ENCODE data around the gene METTL25B.

The METTL25B gene

DNA sequence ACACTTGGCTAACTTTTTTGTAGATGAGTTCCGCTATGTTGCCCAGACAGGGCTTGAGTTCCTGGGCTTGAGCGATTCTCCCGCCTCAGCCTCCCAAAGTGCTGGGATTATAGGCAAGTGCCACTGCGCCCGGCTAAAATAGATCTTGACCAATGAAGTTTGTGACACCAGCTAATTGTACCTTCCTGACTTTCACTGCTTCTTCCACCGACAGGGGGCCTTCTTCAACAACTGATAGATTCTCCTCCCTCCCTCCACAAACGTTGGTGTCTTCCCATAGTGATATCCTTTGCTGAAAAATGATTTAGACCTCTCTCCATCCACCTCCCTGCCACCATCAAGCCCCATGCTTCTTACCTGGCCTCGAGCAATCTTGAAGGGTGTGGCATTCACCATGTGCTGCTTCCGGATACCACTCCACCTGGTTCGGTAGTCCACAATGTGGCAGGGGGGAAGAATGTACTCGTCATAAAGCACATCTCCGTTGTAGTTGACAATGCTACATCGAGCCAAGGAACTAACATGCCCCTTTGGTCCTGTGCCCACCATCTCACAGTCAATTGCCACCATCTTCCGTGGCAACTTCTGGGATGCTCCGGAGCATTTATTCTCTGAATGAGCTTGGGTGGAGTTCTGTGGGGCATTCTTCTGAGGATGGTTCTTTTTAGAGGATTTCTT is 1.6 kb upstream of the METTL25B start:
- no peak for DNase-seq (ENCODE audit: low read depth)

DNA sequence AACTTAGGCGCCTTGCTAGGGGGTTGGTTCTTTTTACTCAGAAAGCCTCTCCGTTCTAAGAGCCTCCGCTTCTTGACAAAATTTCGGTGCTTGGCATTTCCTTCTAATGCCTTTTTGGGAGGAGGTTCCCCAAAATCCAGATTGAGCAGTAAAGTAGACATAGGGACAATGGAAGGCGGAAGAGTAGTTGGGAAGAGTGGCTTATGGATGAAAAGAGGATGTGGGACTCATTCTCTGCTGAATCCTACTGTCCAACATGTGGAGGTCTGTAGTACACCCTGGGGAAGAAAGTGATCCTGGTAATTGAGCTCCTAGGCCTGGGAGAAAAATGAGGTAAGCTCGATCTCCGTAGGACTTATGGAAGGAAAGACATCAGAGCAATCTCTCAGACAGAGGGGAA is 777 bp upstream of the METTL25B start:
- no peak for DNase-seq (ENCODE audit: low read depth)

DNA sequence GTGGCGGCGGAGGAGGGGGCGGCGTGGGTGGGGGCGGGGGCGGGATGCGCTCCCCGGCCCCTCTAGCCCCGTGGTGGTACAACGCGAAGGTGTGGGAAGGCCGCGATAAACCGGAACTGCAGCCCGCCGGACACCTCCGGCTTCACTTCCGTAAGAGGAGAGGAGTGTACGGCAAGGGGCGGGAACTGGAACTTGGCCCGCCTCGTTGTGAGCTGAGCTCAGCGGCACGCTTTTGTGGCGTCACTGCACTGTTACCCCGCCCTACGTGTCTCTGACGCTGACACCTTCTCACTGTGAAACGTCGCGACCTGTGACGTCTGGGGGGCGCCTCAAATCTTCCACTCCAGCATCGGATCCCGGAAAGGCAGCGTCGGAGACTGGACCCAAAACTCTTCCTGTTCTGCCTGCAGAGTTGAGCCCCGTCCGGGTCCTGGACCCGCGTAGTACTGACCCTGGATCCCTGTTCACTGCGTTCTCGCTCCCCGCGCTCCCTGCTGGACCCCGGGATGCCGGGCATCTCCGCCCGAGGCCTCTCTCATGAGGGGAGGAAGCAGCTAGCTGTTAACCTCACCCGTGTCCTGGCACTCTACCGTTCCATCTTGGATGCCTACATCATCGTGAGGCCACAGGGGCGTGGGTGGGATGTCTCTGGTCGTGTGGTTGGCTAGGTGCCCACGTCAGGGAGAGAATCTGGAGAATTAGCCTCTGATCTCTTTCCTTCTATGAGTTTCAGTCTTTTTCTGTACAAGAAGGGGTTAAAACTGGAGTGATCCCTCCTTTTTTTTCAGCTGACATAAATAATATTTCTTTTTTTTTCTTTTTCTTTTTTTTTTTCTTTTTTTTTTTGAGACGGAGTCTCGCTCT is 562 bp downstream of the METTL25B start, which contains the start of gene ISG20L2:
ISG20L2 (minus strand) TSS at position 168 of the 864 bp plus-strand sequence. CDS start 1,114 bp downstream, outside the sequence.
- peak; percentile 84 for DNase-seq (ENCODE audit: low read depth)

GRCh38 chr1:156733989-156734584 is 5.8 kb downstream of the METTL25B start:
- DNase-seq (ENCODE audit: low read depth), result no peak

DNA sequence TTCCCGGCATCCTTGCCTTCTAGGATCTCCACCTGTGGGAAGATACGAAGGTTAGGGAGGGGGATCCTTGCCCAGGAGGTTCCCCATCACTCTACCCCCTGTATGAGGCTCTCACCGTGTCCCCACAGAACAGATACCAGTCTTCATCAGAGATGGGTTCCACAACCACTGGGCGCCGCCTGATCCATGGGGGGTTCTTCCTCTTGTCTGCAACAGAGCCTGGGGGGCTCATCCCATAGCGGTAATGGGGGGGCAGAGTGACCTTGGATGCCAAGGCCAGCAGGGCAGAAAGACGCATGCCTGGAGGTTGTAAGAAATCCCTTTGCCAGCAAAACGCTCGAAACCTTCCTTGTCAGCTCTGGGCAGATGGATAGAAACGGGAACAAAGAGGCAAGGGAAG is 10.1 kb downstream of the METTL25B start:
- no peak for DNase-seq (ENCODE audit: low read depth)

- DNase-seq (ENCODE audit: low read depth), result no peak
These were observed 10.6 kb downstream of the METTL25B start for GRCh38 chr1:156738916-156739315.

DNA sequence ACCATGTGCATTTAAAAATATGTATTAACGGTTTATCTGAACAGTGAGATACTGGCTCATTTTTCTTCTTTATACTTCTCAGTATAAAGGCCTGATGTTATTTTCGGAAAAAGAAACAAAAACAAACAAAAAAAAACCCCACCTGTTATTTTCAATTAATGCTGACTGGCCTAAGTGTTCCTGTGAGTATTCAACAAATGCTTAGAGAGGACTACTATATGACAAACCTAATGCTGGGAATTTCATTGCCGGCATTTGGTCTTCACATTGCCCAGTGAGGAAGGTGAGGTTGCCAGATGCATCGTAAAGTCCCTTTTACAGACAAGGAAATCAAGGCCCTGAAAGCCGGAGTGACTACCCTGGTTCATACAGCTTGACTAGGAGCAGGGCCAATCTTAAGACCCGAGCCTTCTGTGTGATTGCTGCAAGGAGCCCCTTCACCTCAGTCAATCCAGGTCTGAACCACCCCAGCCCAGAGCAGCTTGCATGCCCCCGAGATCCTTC is 12.0 kb downstream of the METTL25B start:
- no peak for DNase-seq (ENCODE audit: low read depth)

DNA sequence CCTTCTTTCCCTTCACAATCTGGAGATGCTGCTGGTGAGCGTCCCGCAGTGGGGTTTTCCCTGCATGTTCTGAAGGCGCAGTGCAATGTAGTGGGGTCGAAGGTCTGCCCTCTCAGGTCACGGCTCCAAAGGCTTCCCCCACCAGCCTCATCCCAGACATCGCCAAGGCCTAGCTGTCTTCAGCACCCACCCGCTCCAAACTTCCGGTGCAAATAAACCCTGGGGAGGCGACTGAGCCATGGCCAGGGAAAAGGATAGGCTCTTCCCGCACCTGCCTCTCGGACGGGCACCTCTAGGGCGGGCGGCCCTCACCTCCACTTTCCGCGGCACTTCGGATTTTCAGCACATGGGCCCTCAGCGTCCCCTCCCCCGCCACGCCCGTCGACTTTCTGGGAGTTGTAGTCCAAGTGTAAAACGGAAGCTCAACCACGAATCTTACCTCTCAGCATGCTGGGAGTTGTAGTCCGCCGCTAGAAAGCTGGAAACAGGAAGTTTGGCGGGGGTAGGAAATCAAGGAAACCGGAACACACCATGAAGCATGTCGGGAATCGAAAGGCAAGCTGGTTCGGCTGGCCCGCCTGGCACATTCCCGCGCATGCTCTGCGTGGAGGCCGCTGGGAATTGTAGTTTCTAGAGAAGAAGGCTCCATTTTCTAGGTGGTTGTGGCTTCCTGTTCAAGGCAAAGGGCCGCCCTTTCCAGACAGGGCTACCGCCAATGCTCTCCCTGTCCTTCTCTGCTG is 12.6 kb downstream of the METTL25B start, which contains the start of gene MRPL24:
MRPL24 (minus strand) TSS at position 348 of the 740 bp plus-strand sequence. CDS start 2,384 bp downstream, outside the sequence.
- peak; percentile 94 for DNase-seq (ENCODE audit: low read depth)

- DNase-seq (ENCODE audit: low read depth), result no peak
These were observed 13.3 kb downstream of the METTL25B start for GRCh38 chr1:156741481-156741983.

DNA sequence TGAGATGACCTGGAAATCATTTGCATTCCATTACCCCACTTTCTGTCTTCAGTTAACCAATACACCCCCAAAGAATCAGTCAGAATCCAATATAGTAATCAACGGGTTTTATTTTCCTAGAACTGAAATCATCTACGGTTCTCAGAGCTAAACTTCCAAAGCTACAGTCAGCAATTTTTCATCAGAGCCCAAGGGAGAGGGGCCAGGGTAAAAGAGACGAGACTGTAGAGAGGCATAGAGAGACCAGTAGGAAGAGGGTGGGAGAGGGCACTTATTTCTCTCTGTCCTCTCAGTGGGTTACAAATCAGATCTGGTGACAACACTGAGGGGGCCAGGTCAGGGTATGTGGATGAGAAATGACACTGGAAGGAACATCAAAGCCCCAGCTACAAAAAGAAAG is 13.7 kb downstream of the METTL25B start:
- DNase-seq (ENCODE audit: low read depth), result no peak

- no peak for DNase-seq (ENCODE audit: low read depth)
These were observed 14.5 kb downstream of the METTL25B start for GRCh38 chr1:156742801-156743200.

DNA sequence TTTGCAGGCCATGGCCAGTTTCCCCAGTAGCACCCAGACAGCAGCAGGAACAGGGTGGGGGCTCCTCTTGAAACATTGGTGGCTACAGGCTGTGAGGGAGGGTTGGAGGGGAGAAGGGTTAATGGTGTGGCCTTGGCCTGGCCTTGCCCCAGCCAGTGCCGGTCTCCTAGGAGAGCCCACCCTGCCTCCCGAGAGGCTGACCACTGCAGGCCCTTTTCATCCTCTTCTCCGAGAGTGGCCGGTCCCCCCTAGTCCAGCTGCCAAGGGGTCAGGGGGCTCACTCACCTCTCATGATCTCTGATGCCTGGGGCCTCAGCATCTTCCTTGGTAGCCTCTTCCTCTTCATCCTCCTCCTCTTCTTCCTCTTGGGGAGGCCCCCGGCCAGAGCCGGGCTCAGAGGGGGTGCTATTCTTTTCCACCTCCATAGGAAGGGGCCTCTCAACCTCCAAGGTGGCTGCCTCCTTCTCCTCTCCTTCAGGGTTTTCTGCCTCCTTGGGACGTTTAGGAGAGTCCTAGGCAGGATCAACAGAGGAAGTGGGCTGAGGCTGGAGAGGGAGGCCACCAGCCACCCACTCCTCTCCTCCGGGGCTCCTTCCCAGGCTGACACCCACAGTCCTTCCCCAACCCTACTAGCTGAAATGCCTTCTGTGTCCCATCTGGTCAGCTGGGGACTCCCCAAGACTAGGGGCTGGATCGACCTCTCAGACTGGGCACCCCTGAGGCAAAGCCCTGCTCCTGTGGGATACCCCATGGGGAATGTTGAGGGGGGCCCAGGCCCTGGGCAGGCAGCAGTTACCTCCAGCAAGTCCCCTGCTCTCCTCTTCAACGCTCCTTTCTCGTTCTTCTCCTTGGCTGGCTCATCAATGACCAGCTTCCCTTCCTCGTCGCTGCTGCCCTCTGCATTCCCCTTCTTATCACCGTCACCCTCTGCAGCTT is 15.4 kb downstream of the METTL25B start:
- no peak for DNase-seq (ENCODE audit: low read depth)

GRCh38 chr1:156744344-156744743 is 16.1 kb downstream of the METTL25B start:
- DNase-seq (ENCODE audit: low read depth), result no peak

- no peak for DNase-seq (ENCODE audit: low read depth)
These were observed 16.6 kb downstream of the METTL25B start for GRCh38 chr1:156744786-156745419.

GRCh38 chr1:156745881-156746280 is 17.6 kb downstream of the METTL25B start:
- DNase-seq (ENCODE audit: low read depth), result no peak

DNA sequence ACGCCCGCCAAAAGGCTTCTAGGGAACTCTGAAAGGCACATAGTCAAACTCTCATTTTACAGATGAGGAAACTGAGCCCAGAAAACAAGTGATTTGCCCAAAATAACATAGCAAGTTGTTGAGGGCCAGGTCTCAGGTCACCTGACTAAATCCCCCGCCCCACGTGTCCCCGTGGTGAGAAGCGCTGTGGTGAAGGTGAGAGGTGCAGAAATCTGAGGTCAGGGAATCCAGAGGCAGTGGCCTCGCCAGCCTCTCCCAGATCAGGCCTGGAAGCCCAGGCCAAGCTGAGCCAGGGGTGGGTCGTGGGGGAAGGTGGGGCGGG is 18.1 kb downstream of the METTL25B start:
- no peak for DNase-seq (ENCODE audit: low read depth)

DNA sequence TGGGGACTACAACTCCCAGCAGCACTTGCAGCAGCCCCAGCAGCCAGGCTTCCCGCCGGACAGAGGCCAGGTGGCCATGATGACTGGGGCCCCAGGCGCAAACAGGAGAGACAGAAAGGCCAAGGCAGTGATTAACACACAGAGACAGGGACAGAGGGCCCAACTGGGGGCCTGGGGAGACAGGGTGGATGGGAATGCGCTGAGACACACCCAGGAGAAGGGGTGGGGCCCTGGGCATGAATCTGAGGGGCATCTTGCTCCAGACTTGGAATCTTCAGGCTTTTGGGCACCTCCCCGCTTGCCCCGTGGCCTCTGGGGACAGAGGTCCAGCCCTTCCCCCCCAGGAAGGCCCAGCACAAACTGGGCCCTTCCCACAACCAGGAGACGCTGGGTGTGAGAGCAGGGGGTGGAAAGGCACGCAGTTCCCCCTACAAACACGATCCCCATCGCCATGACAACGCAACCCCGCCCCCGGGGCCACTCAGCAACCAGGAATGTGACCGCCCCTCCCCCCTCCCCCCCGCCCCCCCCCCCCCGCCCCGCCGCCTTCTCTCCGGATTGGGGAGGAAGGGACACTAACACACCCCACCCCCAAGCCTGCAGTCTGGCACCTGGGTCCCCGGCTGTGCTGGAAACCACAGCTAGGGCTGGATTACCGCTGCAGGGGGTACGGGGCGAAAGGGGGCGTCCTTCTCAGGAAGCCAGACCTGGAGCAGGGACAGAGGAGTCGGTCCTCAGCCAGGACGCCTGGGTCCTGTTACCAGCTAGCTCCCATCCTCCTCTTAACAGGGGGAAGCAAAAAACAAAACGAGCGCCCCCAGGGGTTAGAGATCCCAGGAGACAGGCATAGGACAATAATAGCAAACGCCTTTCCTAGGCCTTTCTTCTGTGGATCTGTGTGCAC is 18.7 kb downstream of the METTL25B start:
- peak; percentile 48 for DNase-seq (ENCODE audit: low read depth)

GRCh38 chr1:156747742-156748669 is 19.7 kb downstream of the METTL25B start:
- no peak for DNase-seq (ENCODE audit: low read depth)

Measured in activated gamma-delta T cell treated with anti-CD3 and anti-CD28 coated beads, Interleukin-2, amount 50 U/mL, for 16 hours (primary cell).